GM12865 (cell line): ENCODE results near the gene DOCK1.

Experiments used
- DNase-seq: peaks from one replicate; pipeline ENCODE4 v3.0.0; 2010; ENCODE audit warnings: low read depth
- H3K4me3 ChIP-seq: 2 replicates; pipeline ENCODE4 v1.5.1; 2011; ENCODE audit warnings: mild to moderate bottlenecking, low read depth, low read length, control low read depth
- TF ChIP-seq, protein P1 (sequence below): IDR thresholded peaks from 2 replicates; pipeline ENCODE4 v1.5.1; 2011; ENCODE audit warnings: low read length, control low read depth, low read depth, inconsistent platforms; ENCODE audit not compliant: insufficient read depth; ENCODE audit errors: missing control alignments

DOCK1 gene

DNA sequence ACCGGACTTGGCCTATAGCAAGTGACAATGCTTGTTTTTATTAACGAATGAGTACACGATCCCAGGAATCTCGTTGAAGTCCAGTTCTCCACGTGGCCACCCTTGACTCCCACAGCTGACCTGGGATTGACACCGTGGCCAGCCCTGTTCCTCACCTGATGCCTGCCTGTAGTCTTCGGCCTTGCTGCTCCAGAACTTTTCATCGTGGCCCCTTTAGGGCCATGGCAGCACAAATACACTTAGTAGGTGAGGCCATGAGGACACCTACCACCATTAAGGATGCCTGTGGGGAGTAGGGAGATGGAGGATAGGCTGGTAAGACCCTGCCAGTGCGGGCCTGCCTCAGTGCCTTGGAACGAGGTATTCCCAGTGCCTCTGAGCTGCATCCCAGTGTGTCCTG, 321.8 kb downstream of the DOCK1 start:
- DNase-seq: no peak
- no peak overlapping the region for H3K4me3 ChIP-seq
- TF ChIP-seq, protein P1, sequence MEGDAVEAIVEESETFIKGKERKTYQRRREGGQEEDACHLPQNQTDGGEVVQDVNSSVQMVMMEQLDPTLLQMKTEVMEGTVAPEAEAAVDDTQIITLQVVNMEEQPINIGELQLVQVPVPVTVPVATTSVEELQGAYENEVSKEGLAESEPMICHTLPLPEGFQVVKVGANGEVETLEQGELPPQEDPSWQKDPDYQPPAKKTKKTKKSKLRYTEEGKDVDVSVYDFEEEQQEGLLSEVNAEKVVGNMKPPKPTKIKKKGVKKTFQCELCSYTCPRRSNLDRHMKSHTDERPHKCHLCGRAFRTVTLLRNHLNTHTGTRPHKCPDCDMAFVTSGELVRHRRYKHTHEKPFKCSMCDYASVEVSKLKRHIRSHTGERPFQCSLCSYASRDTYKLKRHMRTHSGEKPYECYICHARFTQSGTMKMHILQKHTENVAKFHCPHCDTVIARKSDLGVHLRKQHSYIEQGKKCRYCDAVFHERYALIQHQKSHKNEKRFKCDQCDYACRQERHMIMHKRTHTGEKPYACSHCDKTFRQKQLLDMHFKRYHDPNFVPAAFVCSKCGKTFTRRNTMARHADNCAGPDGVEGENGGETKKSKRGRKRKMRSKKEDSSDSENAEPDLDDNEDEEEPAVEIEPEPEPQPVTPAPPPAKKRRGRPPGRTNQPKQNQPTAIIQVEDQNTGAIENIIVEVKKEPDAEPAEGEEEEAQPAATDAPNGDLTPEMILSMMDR: no peak

DNA sequence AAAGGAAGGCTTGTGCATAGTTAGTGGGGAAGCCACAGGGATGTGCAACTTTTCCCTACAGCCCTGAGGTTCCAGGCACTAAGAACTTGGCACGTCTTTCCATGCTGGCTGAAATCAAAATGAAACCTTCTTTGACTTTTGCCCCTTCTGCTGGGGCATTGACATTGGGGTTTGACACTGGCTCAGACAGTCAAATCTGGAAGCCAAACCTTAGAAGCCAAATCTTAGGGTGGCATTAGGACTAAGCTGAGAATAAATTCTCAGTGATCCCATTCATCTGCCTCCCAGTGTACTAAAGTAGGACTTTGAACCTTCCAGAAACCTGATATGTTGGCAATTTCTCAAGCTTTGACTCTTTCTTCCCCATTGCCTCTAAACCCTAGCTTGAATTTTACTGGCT, 322.4 kb downstream of the DOCK1 start:
- TF ChIP-seq, protein P1: no peak
- no peak for DNase-seq

DNA sequence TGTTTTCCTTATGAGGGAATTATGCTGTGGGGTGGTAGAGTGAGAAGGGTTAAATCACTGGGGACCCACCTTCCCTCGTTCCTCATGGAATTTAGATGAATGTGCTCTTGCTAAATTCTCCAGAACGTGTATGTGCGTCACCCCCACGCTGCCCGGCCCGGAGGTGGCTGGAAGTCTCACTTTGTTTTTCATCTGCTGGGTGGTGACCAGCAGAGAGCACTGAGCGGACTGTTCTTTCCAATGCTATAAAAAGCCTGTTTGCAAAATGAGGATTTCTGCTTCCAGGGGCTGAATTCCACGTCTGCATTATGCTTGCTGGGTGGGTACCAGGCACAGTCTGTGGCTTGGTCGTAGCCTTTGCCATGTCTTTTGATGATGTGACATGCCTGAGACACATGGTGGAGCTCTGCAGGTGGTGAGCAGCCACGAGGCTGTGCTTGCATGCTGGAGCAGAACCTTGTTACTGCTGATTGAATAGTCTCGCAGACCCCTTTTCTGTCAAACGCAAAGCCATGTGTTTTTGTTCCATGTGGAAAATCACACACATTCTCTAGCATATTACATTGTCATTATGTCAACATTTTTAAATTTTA, 323.1 kb downstream of the DOCK1 start:
- DNase-seq: no peak
- H3K4me3 ChIP-seq: no peak overlapping the region
- TF ChIP-seq, protein P1: no peak

More for the DNA sequence above, 322.4 kb downstream of the DOCK1 start:
- no peak overlapping the region for H3K4me3 ChIP-seq

DNA sequence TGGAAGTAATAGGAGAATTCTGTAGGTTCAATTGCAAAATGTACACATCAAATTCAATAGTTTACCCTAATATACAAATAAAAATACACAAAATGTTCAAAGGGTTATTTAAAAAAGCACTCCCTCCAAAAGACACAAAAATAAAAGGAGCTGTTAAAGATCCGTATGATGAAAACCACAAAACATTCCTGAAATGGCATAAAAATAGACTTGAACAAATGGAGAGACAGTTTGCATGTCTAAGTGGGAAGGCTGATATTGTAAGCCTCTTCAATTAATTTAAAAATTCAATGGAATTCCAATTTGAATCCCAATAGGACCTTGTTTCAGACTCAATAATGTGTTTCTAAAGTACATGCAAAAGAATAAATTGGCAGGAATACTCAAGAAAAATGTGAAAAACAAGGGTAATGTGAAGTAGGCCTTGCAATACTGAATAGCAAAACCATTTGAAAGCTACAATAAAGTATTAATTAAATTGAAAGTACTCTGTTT, 329.1 kb downstream of the DOCK1 start:
- TF ChIP-seq, protein P1: no peak
- DNase-seq: no peak
- no peak overlapping the region for H3K4me3 ChIP-seq

DNA sequence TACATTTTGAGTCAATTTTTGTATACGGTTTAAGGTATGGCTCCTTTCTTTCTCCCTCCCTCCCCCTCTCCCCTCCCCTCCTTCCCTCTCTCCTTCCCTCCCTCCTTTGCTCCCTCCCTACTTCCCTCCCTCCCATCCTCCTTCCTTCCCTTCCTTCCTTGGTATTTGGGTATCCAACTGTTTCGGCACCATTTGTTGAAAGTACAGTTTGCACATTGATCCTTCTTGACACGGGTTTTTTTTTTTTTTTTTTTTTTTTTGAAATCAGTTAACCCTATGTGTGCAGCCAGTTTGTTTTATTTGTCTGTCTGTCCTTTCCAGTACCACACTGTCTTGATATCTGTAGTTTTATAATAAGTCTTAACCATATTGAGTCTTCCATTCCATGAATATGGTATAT, 331.0 kb downstream of the DOCK1 start:
- H3K4me3 ChIP-seq: no peak overlapping the region
- DNase-seq: no peak
- TF ChIP-seq, protein P1: no peak

DNA sequence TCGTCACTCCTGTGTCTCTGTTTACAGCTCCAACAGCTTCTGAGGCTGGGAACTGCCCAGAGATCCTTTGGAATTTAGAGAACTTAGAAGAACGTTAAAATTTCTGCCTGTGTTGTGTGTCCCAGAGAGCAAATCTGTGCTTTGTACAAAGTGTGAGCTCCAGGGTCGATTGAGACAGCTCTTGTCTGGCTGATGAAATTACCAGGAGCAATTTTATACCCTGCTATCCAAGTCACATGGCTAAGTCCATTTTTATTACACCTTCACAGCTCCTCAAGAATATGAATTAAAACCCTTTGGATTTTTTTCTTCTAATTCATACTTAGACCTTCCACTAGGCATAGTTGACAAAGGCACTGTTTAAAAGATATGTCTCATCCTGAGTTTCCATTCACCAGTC, 337.7 kb downstream of the DOCK1 start:
- no peak for DNase-seq

More for the DNA sequence above, 337.7 kb downstream of the DOCK1 start:
- TF ChIP-seq, protein P1: no peak
- H3K4me3 ChIP-seq: no peak overlapping the region
